Endodermal cell (in vitro differentiated cells): Measurements from ENCODE around the gene FLAD1. TPM values are rescaled to one million over a fixed set of nuclear protein-coding genes. Genes with fewer than 3 reads are reported as not detected.

Source experiments
- DNase-seq: peaks from one replicate; pipeline ENCODE4 v3.0.0-alpha.2; 2017
- H3K27ac ChIP-seq: 2 replicates; pipeline ENCODE4 v1.5.1; 2013; ENCODE audit warnings: mild to moderate bottlenecking, low read depth, low read length, moderate library complexity
- H3K27me3 ChIP-seq: 2 replicates; pipeline ENCODE4 v1.6.1; 2013; ENCODE audit warnings: mild to moderate bottlenecking, low read length, moderate library complexity; ENCODE audit not compliant: insufficient read depth, control insufficient read depth, poor library complexity, severe bottlenecking
- H3K36me3 ChIP-seq: 2 replicates; pipeline ENCODE4 v1.7.0; 2013; ENCODE audit warnings: mild to moderate bottlenecking, low read length, moderate library complexity; ENCODE audit not compliant: control insufficient read depth, insufficient read depth
- H3K4me1 ChIP-seq: one replicate; pipeline ENCODE4 v1.7.0; 2013; ENCODE audit warnings: low read length; ENCODE audit not compliant: control insufficient read depth, insufficient read depth
- H3K4me3 ChIP-seq: 2 replicates; pipeline ENCODE4 v1.5.1; 2013; ENCODE audit warnings: mild to moderate bottlenecking, low read length, moderate library complexity
- H3K9ac ChIP-seq: 2 replicates; pipeline ENCODE4 v1.6.1; 2013; ENCODE audit warnings: mild to moderate bottlenecking, low read length, moderate library complexity; ENCODE audit not compliant: poor library complexity, severe bottlenecking; ENCODE audit errors: extremely low read depth
- H3K9me3 ChIP-seq: 2 replicates; pipeline ENCODE4 v1.6.1; 2013; ENCODE audit warnings: mild to moderate bottlenecking, low read length, moderate library complexity; ENCODE audit not compliant: control insufficient read depth
- H3K27ac Mint-ChIP-seq: 2 replicates; pipeline ENCODE4 v1.8.0; 2020; ENCODE audit warnings: mixed read lengths
- H3K27me3 Mint-ChIP-seq: 2 replicates; pipeline ENCODE4 v1.8.0; 2021; ENCODE audit warnings: mild to moderate bottlenecking, mixed read lengths; ENCODE audit not compliant: insufficient read depth
- H3K36me3 Mint-ChIP-seq: 2 replicates; pipeline ENCODE4 v1.8.0; 2020; ENCODE audit warnings: low read depth, mixed read lengths
- H3K4me1 Mint-ChIP-seq: 2 replicates; pipeline ENCODE4 v1.8.0; 2020; ENCODE audit warnings: mixed read lengths
- H3K4me3 Mint-ChIP-seq: 2 replicates; pipeline ENCODE4 v1.8.0; 2020; ENCODE audit warnings: mild to moderate bottlenecking, moderate library complexity, mixed read lengths
- H3K9me3 Mint-ChIP-seq: 2 replicates; pipeline ENCODE4 v1.8.0; 2020; ENCODE audit warnings: mild to moderate bottlenecking, mixed read lengths
- CTCF ChIP-seq: fragments of 200-600 bp; sonication (generic); conservative IDR thresholded peaks from 2 replicates; pipeline ENCODE4 v1.5.0; 2021; ENCODE audit warnings: antibody characterized with exemption, mild to moderate bottlenecking
- WGBS, 2 experiments: methylation state at CpG; one replicate each; pipeline versions ENCODE4 v1.1.5 to v1.1.7; 2013; ENCODE audit warnings: missing lambda C conversion rate in 2 of 2, mixed read lengths in 1 of 2; ENCODE audit not compliant: insufficient coverage in 1 of 2, insufficient read length in 1 of 2; 5-methylcytosine and 5-hydroxymethylcytosine counted together
- total RNA-seq, 2 donors: library from RNA; stranded (reverse); fragmentation: NEBNext Ultra II Directional in 1 of 2; extraction: Animal tissue kit (Norgen Biotek cat#: 25700) in 1 of 2; gene quantifications; 2 replicates in 1 of 2; 3 replicates in 1 of 2; pipeline ENCODE4 v1.2.1, GENCODE V29; 2021

The FLAD1 gene
- total RNA-seq, 2 donors from 2014 or later, result 61.9 to 65.0 TPM

GRCh38 chr1:154960446-154961136 is 22.6 kb upstream of the FLAD1 start:
- H3K9ac ChIP-seq, result peak overlapping the region; percentile 68
- H3K4me3 ChIP-seq, result peak overlapping the region; percentile 98
- DNase-seq, result no peak
- peaks cover 6% of the 10 kb centered on the region for H3K4me1 ChIP-seq
- no peak for TF ChIP-seq CTCF
- H3K27ac ChIP-seq, result no peak overlapping the region
- Mint-ChIP-seq H3K4me1 (peaks cover 35% of the 10 kb centered on the region), H3K36me3 (peaks cover 33% of the 10 kb centered on the region), H3K9me3 (no peaks in the 10 kb centered on the region), H3K4me3 (peak overlapping the region; percentile 77), H3K27ac (peak overlapping the region; percentile 82), H3K27me3 (no peaks in the 10 kb centered on the region)
- H3K27me3 ChIP-seq, result no peaks in the 10 kb centered on the region
- 75 to 82% methylated on average over 10 of the region's 10 CpGs for WGBS, 2 experiments
- no peaks in the 10 kb centered on the region for H3K9me3 ChIP-seq
- H3K36me3 ChIP-seq, result peaks cover 49% of the 10 kb centered on the region

GRCh38 chr1:154961207-154962155 is 21.7 kb upstream of the FLAD1 start, which contains the start of gene PYGO2:
PYGO2 (minus strand) TSS chr1:154961782; CDS start chr1:154961576, 206 bp downstream.
- Mint-ChIP-seq H3K27me3 (no peaks in the 10 kb centered on the region), H3K4me3 (peak within 1 kb of the TSS; percentile 77), H3K36me3 (peaks cover 41% of the 10 kb centered on the region), H3K27ac (peak within 1 kb of the TSS; percentile 82), H3K4me1 (peaks cover 30% of the 10 kb centered on the region), H3K9me3 (no peaks in the 10 kb centered on the region)
- H3K27me3 ChIP-seq, result no peaks in the 10 kb centered on the region
- H3K4me3 ChIP-seq, result peak within 1 kb of the TSS; percentile 98
- peak within 1 kb of the TSS; percentile 68 for H3K9ac ChIP-seq
- peaks cover 6% of the 10 kb centered on the region for H3K4me1 ChIP-seq
- H3K27ac ChIP-seq, result peak within 1 kb of the TSS; percentile 93
- H3K36me3 ChIP-seq, result peaks cover 58% of the 10 kb centered on the region
- DNase-seq, result peak; percentile 93
- H3K9me3 ChIP-seq, result no peaks in the 10 kb centered on the region
- peak; percentile 74 for TF ChIP-seq CTCF
- WGBS, 2 experiments, result 1% methylated on average over 24 to 93 of the region's 93 CpGs

GRCh38 chr1:154962156-154962749 is 20.9 kb upstream of the FLAD1 start:
- H3K36me3 ChIP-seq, result peaks cover 66% of the 10 kb centered on the region
- H3K4me3 ChIP-seq, result peak overlapping the region; percentile 98
- no peaks in the 10 kb centered on the region for H3K9me3 ChIP-seq
- peaks cover 22% of the 10 kb centered on the region for H3K4me1 Mint-ChIP-seq
- DNase-seq, result peak; percentile 81
- H3K9ac ChIP-seq, result peak overlapping the region; percentile 68
- H3K4me1 ChIP-seq, result no peaks in the 10 kb centered on the region
- peaks cover 49% of the 10 kb centered on the region for H3K36me3 Mint-ChIP-seq
- H3K27ac Mint-ChIP-seq, result peak overlapping the region; percentile 82
- no peaks in the 10 kb centered on the region for H3K27me3 ChIP-seq
- no peaks in the 10 kb centered on the region for H3K9me3 Mint-ChIP-seq
- no peaks in the 10 kb centered on the region for H3K27me3 Mint-ChIP-seq
- H3K4me3 Mint-ChIP-seq, result peak overlapping the region; percentile 77
- no peak for TF ChIP-seq CTCF
- 19 to 36% methylated on average over 10 to 25 of the region's 25 CpGs for WGBS, 2 experiments
- peak overlapping the region; percentile 93 for H3K27ac ChIP-seq
